IPS-18c (cell line): ENCODE results near the gene SIGLEC1.

ENCODE experiments used
- H3K4me3 ChIP-seq: 2 replicates; pipeline ENCODE4 v1.7.0; 2013; ENCODE audit warnings: low read depth, mild to moderate bottlenecking, low read length, moderate library complexity; ENCODE audit not compliant: insufficient read depth
- H3K9me3 ChIP-seq: one replicate; pipeline ENCODE4 v1.6.1; 2013; ENCODE audit warnings: mild to moderate bottlenecking, low read length, moderate library complexity; ENCODE audit not compliant: control insufficient read depth, insufficient read depth

Gene SIGLEC1

GRCh38 chr20:3696200-3696599 is 16.2 kb downstream of the SIGLEC1 start:
- H3K9me3 ChIP-seq: no peaks in the 10 kb centered on the region
- no peak overlapping the region for H3K4me3 ChIP-seq

GRCh38 chr20:3694864-3695263 is 17.5 kb downstream of the SIGLEC1 start:
- H3K9me3 ChIP-seq: peaks cover 2% of the 10 kb centered on the region

GRCh38 chr20:3693376-3693775 is 19.0 kb downstream of the SIGLEC1 start:
- no peak overlapping the region for H3K4me3 ChIP-seq

More at GRCh38 chr20:3694864-3695263, 17.5 kb downstream of the SIGLEC1 start:
- H3K4me3 ChIP-seq: no peak overlapping the region

GRCh38 chr20:3692706-3693294 is 19.6 kb downstream of the SIGLEC1 start:
- Histone ChIP-seq H3K9me3 (peaks cover 2% of the 10 kb centered on the region), H3K4me3 (no peak overlapping the region)

More at GRCh38 chr20:3693376-3693775, 19.0 kb downstream of the SIGLEC1 start:
- H3K9me3 ChIP-seq: peaks cover 2% of the 10 kb centered on the region

- Histone ChIP-seq H3K4me3 (no peak overlapping the region), H3K9me3 (peaks cover 2% of the 10 kb centered on the region)
Measured at GRCh38 chr20:3691897-3692296, 20.5 kb downstream of the SIGLEC1 start.

- peaks cover 2% of the 10 kb centered on the region for H3K9me3 ChIP-seq
- H3K4me3 ChIP-seq: no peak overlapping the region
Measured at GRCh38 chr20:3691306-3691705, 21.1 kb downstream of the SIGLEC1 start.

GRCh38 chr20:3690413-3690812 is 22.0 kb downstream of the SIGLEC1 start:
- peaks cover 2% of the 10 kb centered on the region for H3K9me3 ChIP-seq
- H3K4me3 ChIP-seq: no peak overlapping the region

- Histone ChIP-seq H3K9me3 (peaks cover 2% of the 10 kb centered on the region), H3K4me3 (no peak overlapping the region)
Measured at GRCh38 chr20:3689978-3690377, 22.4 kb downstream of the SIGLEC1 start.

- H3K4me3 ChIP-seq: no peak overlapping the region
Measured at GRCh38 chr20:3687655-3688054, 24.7 kb downstream of the SIGLEC1 start.

GRCh38 chr20:3686867-3687321 is 25.5 kb downstream of the SIGLEC1 start:
- Histone ChIP-seq H3K4me3 (no peak overlapping the region), H3K9me3 (peaks cover 2% of the 10 kb centered on the region)

More at GRCh38 chr20:3687655-3688054, 24.7 kb downstream of the SIGLEC1 start:
- H3K9me3 ChIP-seq: peaks cover 2% of the 10 kb centered on the region

- peaks cover 2% of the 10 kb centered on the region for H3K9me3 ChIP-seq
- no peak overlapping the region for H3K4me3 ChIP-seq
Measured at GRCh38 chr20:3686421-3686820, 26.0 kb downstream of the SIGLEC1 start.

- Histone ChIP-seq H3K4me3 (no peak overlapping the region), H3K9me3 (no peaks in the 10 kb centered on the region)
Measured at GRCh38 chr20:3685341-3685740, 27.1 kb downstream of the SIGLEC1 start.

GRCh38 chr20:3681931-3682781 is 30.2 kb downstream of the SIGLEC1 start, which contains the start of gene ADAM33:
Gene ADAM33, minus strand, starts transcription at chr20:3682010. Its CDS starts 6 bp downstream, at chr20:3682004.
- no peaks in the 10 kb centered on the region for H3K9me3 ChIP-seq
- peak within 1 kb of the TSS; percentile 49 for H3K4me3 ChIP-seq

GRCh38 chr20:3681352-3681930 is 31.0 kb downstream of the SIGLEC1 start:
- Histone ChIP-seq H3K9me3 (no peaks in the 10 kb centered on the region), H3K4me3 (peak overlapping the region; percentile 43)

- Histone ChIP-seq H3K4me3 (peak overlapping the region; percentile 43), H3K9me3 (no peaks in the 10 kb centered on the region)
Measured at GRCh38 chr20:3680701-3681351, 31.6 kb downstream of the SIGLEC1 start.

GRCh38 chr20:3679749-3680700 is 32.4 kb downstream of the SIGLEC1 start:
- Histone ChIP-seq H3K9me3 (no peaks in the 10 kb centered on the region), H3K4me3 (no peak overlapping the region)
